AG10803 (cell line): ENCODE data around the gene BACE2.

ENCODE experiments used
- DNase-seq: peaks from one replicate; pipeline ENCODE4 v3.0.0; 2010; ENCODE audit warnings: low read depth
- H3K4me3 ChIP-seq: 2 replicates; pipeline ENCODE4 v1.5.1; 2011; ENCODE audit warnings: mild to moderate bottlenecking, low read length, control low read depth
- CTCF ChIP-seq: conservative IDR thresholded peaks from 2 replicates; pipeline ENCODE4 v1.5.1; 2011; ENCODE audit warnings: mild to moderate bottlenecking, low read length, control low read depth, inconsistent platforms

The BACE2 gene

DNA sequence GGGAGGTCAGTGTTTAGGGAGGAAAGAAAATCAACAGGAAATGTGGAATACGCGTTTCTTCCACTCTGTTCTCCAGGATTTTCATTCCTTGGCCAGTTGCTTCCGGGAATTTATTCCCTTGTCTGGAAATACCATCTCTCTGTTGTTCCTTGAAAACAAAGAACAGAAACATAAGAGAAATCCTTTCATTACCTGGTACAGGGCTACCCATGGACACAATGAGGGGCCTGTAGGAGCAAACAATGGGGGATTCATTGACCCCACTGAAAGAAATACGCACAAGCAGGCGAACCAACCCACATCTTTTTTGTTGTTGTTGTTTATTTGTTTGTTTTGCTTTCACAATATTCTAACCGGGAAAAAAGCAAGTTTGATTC lies 20.0 kb upstream of the BACE2 start:
- no peak for DNase-seq
- no peak for TF ChIP-seq CTCF
- no peak overlapping the region for H3K4me3 ChIP-seq

GRCh38 chr21:41148798-41149197 lies 19.2 kb upstream of the BACE2 start:
- no peak for TF ChIP-seq CTCF
- no peak for DNase-seq
- no peak overlapping the region for H3K4me3 ChIP-seq

- H3K4me3 ChIP-seq = no peak overlapping the region
- no peak for DNase-seq
- TF ChIP-seq CTCF = no peak
Measured at GRCh38 chr21:41149199-41149598, 18.8 kb upstream of the BACE2 start.

DNA sequence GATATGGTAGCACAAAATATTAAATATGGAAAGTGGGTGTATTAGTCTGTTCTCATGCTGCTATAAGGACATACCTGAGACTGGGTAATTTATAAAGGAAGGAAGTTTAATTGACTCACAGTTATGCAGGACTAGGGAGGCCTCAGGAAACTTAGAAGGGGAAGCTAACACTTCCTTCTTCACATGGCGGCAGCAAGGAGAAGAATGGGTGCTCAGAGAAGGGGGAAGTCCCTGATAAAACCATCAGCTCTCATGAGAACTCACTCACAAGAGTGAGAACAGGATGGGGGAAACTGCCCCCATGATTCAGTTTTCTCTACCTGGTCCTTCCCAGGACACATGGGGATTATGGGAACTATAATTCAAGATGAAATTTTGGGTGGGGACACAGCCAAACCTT lies 15.8 kb upstream of the BACE2 start:
- no peak for DNase-seq
- no peak overlapping the region for H3K4me3 ChIP-seq
- TF ChIP-seq CTCF = no peak

DNA sequence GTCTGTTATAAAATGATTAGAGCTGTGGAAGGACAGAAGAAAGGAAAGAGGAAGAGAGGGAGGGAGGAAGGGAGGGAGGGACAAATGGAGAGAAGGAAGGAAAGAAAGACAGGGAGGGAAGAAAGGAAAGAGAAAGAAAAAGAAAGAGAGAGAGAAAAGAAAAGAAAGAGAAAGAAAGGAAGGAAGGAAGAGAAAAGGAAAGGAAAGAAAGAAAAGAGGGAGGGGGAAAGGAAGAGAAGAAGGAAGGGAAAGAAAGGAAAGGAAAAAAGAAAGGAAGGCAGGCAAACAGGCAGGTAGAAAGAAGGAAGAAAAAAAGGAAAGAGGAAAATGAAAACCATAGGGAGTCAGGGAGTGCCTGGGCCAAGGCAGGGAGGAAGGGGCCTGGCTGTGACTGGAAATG lies 14.5 kb upstream of the BACE2 start:
- H3K4me3 ChIP-seq = no peak overlapping the region
- no peak for DNase-seq
- TF ChIP-seq CTCF = no peak

- TF ChIP-seq CTCF = no peak
- DNase-seq = no peak
- H3K4me3 ChIP-seq = no peak overlapping the region
Measured at GRCh38 chr21:41156142-41156541, 11.8 kb upstream of the BACE2 start.

GRCh38 chr21:41158026-41158425 lies 9.9 kb upstream of the BACE2 start:
- no peak overlapping the region for H3K4me3 ChIP-seq
- no peak for TF ChIP-seq CTCF
- no peak for DNase-seq
